ENCODE measurements around the gene DHRSX. TPM values are rescaled to one million over a fixed set of nuclear protein-coding genes. Genes with fewer than 3 reads are reported as not detected.
"Not testable (repeated sequence)": the region's sequence is repeated elsewhere in the genome, so short reads cannot be mapped to it uniquely, and the experiment has no call there.

Gene DHRSX
- total RNA-seq, 1 experiment from 2014 or later = 14.0 TPM

DNA sequence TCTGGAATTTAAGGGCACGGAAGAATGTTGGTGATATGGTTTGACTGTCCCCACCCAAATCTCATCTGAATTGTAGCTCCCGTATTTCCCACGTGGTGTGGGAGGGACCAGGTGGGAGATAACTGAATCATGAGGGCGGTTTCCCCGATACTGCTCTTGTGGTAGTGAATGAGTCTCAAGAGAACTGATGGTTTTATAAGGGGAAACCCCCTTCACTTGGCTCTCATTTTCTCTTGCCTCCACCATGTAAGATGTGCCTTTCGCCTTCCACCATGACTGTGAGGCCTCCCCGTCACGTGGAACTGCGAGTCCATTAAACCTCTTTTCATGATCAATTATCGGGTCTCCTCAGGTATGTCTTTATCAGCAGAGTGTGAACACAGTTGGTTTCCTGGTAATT, 25.6 kb upstream of the DHRSX start:
- Histone ChIP-seq H3K27ac (ENCODE audit: low read length) (no peak overlapping the region), H2AFZ (ENCODE audit: low read length) (no peak overlapping the region), H3K9me2 (replicated peaks; ENCODE audit: insufficient read depth, low read length) (no peaks in the 10 kb centered on the region), H3K9me3 (ENCODE audit: low read length) (no peaks in the 10 kb centered on the region), H3K27me3 (ENCODE audit: low read length) (no peaks in the 10 kb centered on the region), H3K9ac (ENCODE audit: low read length) (no peak overlapping the region), H3K4me3 (ENCODE audit: low read length) (no peak overlapping the region), H3K4me1 (ENCODE audit: low read length) (no peaks in the 10 kb centered on the region), H3K79me2 (ENCODE audit: low read length) (no peaks in the 10 kb centered on the region), H4K20me1 (ENCODE audit: insufficient read depth, low read depth, low read length) (no peaks in the 10 kb centered on the region), H3K4me2 (ENCODE audit: low read depth, low read length, poor library complexity, severe bottlenecking) (no peak overlapping the region), H3K36me3 (ENCODE audit: insufficient read depth, low read length) (no peaks in the 10 kb centered on the region)
- no peak for DNase-seq

DNA sequence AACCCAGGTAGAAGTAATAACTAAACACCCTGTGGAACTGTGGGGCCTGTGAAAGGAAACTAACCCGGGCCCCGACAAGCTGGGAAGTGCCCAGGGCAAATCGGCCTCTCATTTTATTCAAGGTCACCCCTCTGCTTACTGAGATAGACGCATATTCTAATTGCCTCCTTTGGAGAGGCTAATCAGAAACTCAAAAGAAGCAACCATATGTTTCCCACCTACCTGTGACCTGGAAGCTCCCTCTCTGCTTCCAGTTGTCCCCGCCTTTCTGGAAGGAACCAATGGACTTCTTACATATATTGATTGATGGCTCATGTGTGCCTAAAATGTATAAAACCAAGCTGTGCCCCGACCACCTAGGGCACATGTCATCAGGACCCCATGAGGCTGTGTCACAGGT, 23.1 kb upstream of the DHRSX start:
- no peaks in the 10 kb centered on the region for H3K36me3 ChIP-seq (ENCODE audit: insufficient read depth, low read length)
- no peaks in the 10 kb centered on the region for H3K9me3 ChIP-seq (ENCODE audit: low read length)
- no peak overlapping the region for H2AFZ ChIP-seq (ENCODE audit: low read length)
- no peaks in the 10 kb centered on the region for H3K4me1 ChIP-seq (ENCODE audit: low read length)
- no peak overlapping the region for H3K9ac ChIP-seq (ENCODE audit: low read length)
- H3K27ac ChIP-seq (ENCODE audit: low read length) = no peak overlapping the region
- H3K27me3 ChIP-seq (ENCODE audit: low read length) = no peaks in the 10 kb centered on the region
- H3K79me2 ChIP-seq (ENCODE audit: low read length) = no peaks in the 10 kb centered on the region
- no peaks in the 10 kb centered on the region for H3K9me2 ChIP-seq (replicated peaks; ENCODE audit: insufficient read depth, low read length)
- no peak for DNase-seq
- no peaks in the 10 kb centered on the region for H4K20me1 ChIP-seq (ENCODE audit: insufficient read depth, low read depth, low read length)
- H3K4me2 ChIP-seq (ENCODE audit: low read depth, low read length, poor library complexity, severe bottlenecking) = no peak overlapping the region
- no peak overlapping the region for H3K4me3 ChIP-seq (ENCODE audit: low read length)

DNA sequence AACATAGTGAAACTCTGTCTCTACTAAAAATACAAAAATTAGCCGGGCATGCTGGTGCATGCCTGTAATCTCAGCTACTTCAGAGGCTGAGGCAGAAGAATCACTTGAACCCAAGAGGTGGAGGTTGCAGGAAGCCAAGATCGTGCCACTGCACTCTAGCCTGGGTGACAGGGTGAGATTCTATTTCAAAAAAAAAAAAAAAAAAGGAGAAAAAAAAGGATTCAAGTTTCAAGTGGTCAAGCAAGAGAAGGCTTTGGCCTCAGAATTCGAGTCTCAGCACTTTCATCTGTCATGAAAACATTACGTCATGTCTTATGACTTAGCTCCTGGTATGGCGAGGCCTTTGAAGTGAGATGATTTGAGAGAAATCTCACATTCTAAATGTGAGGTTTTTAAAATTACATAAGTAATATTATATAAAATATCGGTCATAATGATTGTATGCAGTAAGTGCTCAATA, 21.2 kb upstream of the DHRSX start:
- H3K27ac ChIP-seq (ENCODE audit: low read length) = no peak overlapping the region
- no peaks in the 10 kb centered on the region for H3K9me3 ChIP-seq (ENCODE audit: low read length)
- H3K4me3 ChIP-seq (ENCODE audit: low read length) = no peak overlapping the region
- no peaks in the 10 kb centered on the region for H3K79me2 ChIP-seq (ENCODE audit: low read length)
- H3K9ac ChIP-seq (ENCODE audit: low read length) = no peak overlapping the region
- no peak overlapping the region for H3K4me2 ChIP-seq (ENCODE audit: low read depth, low read length, poor library complexity, severe bottlenecking)
- no peaks in the 10 kb centered on the region for H3K36me3 ChIP-seq (ENCODE audit: insufficient read depth, low read length)
- no peak for DNase-seq
- H3K9me2 ChIP-seq (replicated peaks; ENCODE audit: insufficient read depth, low read length) = no peaks in the 10 kb centered on the region
- H3K27me3 ChIP-seq (ENCODE audit: low read length) = no peaks in the 10 kb centered on the region
- no peak overlapping the region for H2AFZ ChIP-seq (ENCODE audit: low read length)
- H4K20me1 ChIP-seq (ENCODE audit: insufficient read depth, low read depth, low read length) = no peaks in the 10 kb centered on the region
- H3K4me1 ChIP-seq (ENCODE audit: low read length) = no peaks in the 10 kb centered on the region

DNA sequence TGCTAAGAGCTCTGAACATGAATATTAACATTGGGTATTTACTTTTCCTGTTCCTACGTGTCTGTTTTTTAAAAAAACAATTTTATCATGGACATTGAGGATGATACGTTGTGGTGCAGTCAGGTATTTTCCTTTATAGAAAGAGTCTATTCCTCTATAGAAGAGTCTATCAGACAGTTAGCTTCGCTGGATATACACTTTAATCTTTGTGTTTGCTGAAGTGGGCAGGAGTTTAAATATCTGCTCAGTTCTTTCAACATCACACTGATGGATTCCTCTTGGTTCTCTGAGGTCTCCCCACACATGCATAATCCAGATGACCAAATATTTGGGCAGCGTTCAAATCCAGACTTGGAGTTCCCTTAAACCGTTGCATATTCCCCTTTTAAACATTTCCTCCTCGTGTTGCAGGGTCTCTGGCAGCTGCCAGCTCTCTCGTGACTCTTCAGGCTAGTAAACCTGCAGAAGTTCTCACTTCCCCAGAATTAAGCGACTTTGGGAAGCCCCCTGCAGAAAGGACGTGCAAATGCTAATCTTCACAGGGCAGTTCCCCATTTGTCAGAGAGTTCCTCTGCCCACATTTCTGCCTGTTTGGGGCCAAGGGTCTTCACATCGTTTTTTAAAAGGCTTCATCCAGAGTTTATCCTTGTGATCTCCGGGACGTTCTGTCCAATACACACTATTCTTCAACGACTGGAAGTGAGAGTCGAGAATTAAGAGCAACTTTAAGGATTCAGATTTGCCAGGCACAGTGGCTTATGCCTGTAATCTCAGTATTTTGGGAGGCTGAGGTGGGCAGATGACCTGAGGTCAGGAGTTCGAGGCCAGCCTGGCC, 20.5 kb upstream of the DHRSX start:
- Histone ChIP-seq H3K9ac (ENCODE audit: low read length) (no peak overlapping the region), H4K20me1 (ENCODE audit: insufficient read depth, low read depth, low read length) (no peaks in the 10 kb centered on the region), H3K27me3 (ENCODE audit: low read length) (no peaks in the 10 kb centered on the region), H3K4me3 (ENCODE audit: low read length) (no peak overlapping the region), H3K27ac (ENCODE audit: low read length) (no peak overlapping the region), H3K9me3 (ENCODE audit: low read length) (no peaks in the 10 kb centered on the region), H3K4me1 (ENCODE audit: low read length) (no peaks in the 10 kb centered on the region), H2AFZ (ENCODE audit: low read length) (no peak overlapping the region), H3K79me2 (ENCODE audit: low read length) (no peaks in the 10 kb centered on the region), H3K9me2 (replicated peaks; ENCODE audit: insufficient read depth, low read length) (no peaks in the 10 kb centered on the region), H3K4me2 (ENCODE audit: low read depth, low read length, poor library complexity, severe bottlenecking) (no peak overlapping the region), H3K36me3 (ENCODE audit: insufficient read depth, low read length) (no peaks in the 10 kb centered on the region)
- DNase-seq = no peak

DNA sequence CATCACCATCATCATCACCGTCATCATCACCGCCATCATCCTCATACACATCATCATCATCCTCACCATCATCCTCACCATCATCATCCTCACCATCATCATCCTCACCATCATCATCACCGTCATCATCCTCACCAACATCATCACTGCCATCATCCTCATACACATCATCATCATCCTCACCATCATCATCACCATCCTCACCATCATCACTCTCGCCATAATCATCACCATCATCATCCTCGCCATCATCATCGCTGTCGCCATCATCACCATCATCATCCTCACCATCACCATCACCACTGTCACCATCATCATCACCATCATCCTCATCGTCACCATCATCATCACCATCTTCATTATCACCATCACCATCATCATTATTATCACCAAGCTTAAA, 19.8 kb upstream of the DHRSX start:
- Histone ChIP-seq H3K36me3 (ENCODE audit: insufficient read depth, low read length) (no peaks in the 10 kb centered on the region), H3K9me3 (ENCODE audit: low read length) (no peaks in the 10 kb centered on the region), H3K27me3 (ENCODE audit: low read length) (no peaks in the 10 kb centered on the region), H3K4me1 (ENCODE audit: low read length) (no peaks in the 10 kb centered on the region), H4K20me1 (ENCODE audit: insufficient read depth, low read depth, low read length) (no peaks in the 10 kb centered on the region), H2AFZ (ENCODE audit: low read length) (no peak overlapping the region), H3K9me2 (replicated peaks; ENCODE audit: insufficient read depth, low read length) (no peaks in the 10 kb centered on the region), H3K27ac (ENCODE audit: low read length) (no peak overlapping the region), H3K79me2 (ENCODE audit: low read length) (no peaks in the 10 kb centered on the region), H3K9ac (ENCODE audit: low read length) (no peak overlapping the region), H3K4me2 (ENCODE audit: low read depth, low read length, poor library complexity, severe bottlenecking) (no peak overlapping the region), H3K4me3 (ENCODE audit: low read length) (no peak overlapping the region)
- no peak for DNase-seq

DNA sequence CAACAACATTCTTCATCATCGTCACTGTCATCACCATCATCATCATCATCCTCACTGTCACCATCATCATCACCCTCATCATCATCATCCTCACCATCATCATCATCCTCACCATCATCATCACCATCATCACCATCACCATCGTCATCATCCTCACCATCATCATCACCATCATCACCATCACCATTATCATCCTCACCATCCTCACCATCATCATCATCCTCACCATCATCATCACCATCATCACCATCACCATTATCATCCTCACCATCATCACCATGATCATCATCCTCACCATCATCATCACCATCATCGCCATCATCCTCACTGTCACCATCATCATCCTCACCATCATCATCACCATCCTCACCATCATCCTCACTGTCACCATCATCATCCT, 18.9 kb upstream of the DHRSX start:
- not testable (repeated sequence) for H3K9me3 ChIP-seq (ENCODE audit: low read length); H3K79me2 ChIP-seq (ENCODE audit: low read length); H3K9ac ChIP-seq (ENCODE audit: low read length); H2AFZ ChIP-seq (ENCODE audit: low read length); H3K27me3 ChIP-seq (ENCODE audit: low read length); DNase-seq; H3K4me3 ChIP-seq (ENCODE audit: low read length); H3K36me3 ChIP-seq (ENCODE audit: insufficient read depth, low read length); H3K9me2 ChIP-seq (replicated peaks; ENCODE audit: insufficient read depth, low read length); H4K20me1 ChIP-seq (ENCODE audit: insufficient read depth, low read depth, low read length); H3K4me2 ChIP-seq (ENCODE audit: low read depth, low read length, poor library complexity, severe bottlenecking); H3K4me1 ChIP-seq (ENCODE audit: low read length); H3K27ac ChIP-seq (ENCODE audit: low read length)

DNA sequence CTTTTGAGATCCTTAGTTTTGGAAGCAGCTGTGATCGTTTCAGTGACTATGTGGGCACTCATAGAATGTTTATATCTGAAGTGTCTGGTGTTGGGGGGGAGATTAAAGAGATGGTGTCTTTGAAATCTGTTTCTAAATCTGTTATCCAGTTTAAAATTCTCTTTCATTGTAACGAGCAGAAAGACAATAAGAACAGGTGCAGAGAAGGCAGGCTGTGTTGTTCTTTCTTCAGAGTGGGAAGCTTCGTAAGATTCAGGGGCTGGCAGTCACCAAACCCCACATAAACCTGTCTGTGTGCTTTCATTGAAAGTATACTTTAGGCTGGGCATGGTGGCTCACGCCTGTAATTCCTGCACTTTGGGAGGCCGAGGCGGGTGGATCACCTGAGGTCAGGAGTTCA, 16.3 kb upstream of the DHRSX start:
- no peak overlapping the region for H3K9ac ChIP-seq (ENCODE audit: low read length)
- no peaks in the 10 kb centered on the region for H3K9me3 ChIP-seq (ENCODE audit: low read length)
- DNase-seq = no peak
- no peak overlapping the region for H3K4me2 ChIP-seq (ENCODE audit: low read depth, low read length, poor library complexity, severe bottlenecking)
- H2AFZ ChIP-seq (ENCODE audit: low read length) = no peak overlapping the region
- no peaks in the 10 kb centered on the region for H3K79me2 ChIP-seq (ENCODE audit: low read length)
- H3K9me2 ChIP-seq (replicated peaks; ENCODE audit: insufficient read depth, low read length) = no peaks in the 10 kb centered on the region
- peaks cover 8% of the 10 kb centered on the region for H3K4me1 ChIP-seq (ENCODE audit: low read length)
- no peaks in the 10 kb centered on the region for H4K20me1 ChIP-seq (ENCODE audit: insufficient read depth, low read depth, low read length)
- H3K36me3 ChIP-seq (ENCODE audit: insufficient read depth, low read length) = no peaks in the 10 kb centered on the region
- no peak overlapping the region for H3K4me3 ChIP-seq (ENCODE audit: low read length)
- no peaks in the 10 kb centered on the region for H3K27me3 ChIP-seq (ENCODE audit: low read length)
- no peak overlapping the region for H3K27ac ChIP-seq (ENCODE audit: low read length)

DNA sequence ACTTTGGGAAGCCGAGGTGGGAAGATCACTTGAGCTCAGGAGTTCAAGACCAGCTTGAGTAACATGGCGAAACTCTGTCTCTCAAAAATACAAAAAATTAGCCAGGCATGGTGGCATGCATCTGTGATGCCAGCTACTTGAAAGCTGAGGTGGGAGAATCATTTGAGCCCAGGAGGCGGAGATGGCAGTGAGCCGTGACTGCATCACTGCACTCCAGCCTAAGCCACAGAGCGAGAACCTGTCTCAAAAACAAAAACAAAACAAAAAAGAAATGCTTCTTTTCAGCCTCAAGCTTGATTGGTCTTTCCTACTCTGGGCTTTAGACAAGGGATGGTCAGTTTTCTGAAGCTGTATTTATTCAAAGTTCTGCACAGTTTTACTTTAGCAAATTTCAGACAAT, 15.8 kb upstream of the DHRSX start:
- Histone ChIP-seq H3K27ac (ENCODE audit: low read length) (no peak overlapping the region), H2AFZ (ENCODE audit: low read length) (no peak overlapping the region), H3K4me3 (ENCODE audit: low read length) (no peak overlapping the region), H3K79me2 (ENCODE audit: low read length) (no peaks in the 10 kb centered on the region), H3K4me1 (ENCODE audit: low read length) (peaks cover 8% of the 10 kb centered on the region), H3K9me3 (ENCODE audit: low read length) (no peaks in the 10 kb centered on the region), H4K20me1 (ENCODE audit: insufficient read depth, low read depth, low read length) (no peaks in the 10 kb centered on the region), H3K36me3 (ENCODE audit: insufficient read depth, low read length) (no peaks in the 10 kb centered on the region), H3K9ac (ENCODE audit: low read length) (no peak overlapping the region), H3K9me2 (replicated peaks; ENCODE audit: insufficient read depth, low read length) (no peaks in the 10 kb centered on the region), H3K27me3 (ENCODE audit: low read length) (no peaks in the 10 kb centered on the region), H3K4me2 (ENCODE audit: low read depth, low read length, poor library complexity, severe bottlenecking) (no peak overlapping the region)
- DNase-seq = no peak
